ENCODE results near the gene HKDC1.

HKDC1 gene

DNA sequence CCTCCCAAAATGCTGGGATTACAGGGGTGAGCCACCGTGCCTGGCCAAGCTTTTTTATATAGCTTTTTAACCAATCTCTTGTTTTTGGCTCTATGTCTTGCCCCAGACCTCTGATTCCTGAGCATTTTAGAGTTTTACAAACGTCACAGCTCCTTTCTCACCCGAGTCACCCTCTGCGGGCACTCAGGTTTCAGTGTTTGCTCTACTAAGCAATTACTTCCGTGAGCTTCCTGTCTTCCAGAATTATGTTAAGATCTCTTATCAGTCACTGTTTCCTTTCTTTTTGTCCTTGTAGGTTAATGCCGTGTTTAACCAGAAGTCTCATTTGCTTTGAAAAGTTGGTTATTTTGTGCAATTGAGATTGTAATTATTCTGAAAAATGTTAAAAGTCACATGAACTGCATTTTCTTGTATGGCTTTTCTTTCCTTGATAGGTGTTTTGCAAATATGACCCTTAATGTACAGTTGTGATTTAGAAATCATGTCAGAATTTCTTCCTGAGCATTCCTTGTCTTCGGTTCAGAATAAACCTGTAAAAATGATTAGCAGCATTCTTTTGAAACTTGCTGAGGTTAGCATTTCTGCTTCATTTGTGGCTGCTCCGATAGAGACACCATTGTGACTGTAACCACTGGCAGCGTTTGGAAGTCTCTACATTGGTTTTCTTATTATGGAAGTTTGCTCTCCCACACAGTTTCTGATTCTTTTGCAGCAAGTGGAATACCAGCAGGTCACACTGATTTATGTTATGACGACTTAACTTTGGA is 4.5 kb upstream of the HKDC1 start:
- DNase-seq (ENCODE audit: low read depth) = no peak

DNA sequence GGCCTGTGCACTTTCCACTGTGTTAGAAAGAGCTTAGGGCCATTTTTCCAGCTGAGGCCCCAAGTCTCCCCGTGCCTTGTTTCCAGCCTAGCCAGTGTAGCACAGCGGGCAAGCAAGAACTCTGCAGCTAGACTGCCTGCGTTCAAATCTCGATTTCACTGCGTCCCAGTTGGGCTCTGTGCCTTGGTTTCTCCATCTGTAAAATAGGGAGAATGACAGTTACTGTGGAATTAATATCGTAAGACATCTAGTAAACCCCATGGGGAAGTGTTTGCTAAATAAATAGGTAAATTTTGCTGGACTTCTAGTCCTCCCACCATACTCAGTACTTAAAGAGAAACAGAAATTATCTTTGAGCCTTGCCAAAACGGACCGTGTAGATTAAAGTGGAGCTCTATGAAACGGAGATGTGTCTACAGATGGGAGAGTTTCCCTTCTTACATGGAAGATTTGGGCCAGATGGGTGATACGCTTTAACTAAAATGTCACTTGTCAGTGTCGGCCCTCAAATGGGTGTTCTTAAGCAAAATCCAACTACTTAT is 3.5 kb upstream of the HKDC1 start:
- DNase-seq (ENCODE audit: low read depth) = no peak

DNA sequence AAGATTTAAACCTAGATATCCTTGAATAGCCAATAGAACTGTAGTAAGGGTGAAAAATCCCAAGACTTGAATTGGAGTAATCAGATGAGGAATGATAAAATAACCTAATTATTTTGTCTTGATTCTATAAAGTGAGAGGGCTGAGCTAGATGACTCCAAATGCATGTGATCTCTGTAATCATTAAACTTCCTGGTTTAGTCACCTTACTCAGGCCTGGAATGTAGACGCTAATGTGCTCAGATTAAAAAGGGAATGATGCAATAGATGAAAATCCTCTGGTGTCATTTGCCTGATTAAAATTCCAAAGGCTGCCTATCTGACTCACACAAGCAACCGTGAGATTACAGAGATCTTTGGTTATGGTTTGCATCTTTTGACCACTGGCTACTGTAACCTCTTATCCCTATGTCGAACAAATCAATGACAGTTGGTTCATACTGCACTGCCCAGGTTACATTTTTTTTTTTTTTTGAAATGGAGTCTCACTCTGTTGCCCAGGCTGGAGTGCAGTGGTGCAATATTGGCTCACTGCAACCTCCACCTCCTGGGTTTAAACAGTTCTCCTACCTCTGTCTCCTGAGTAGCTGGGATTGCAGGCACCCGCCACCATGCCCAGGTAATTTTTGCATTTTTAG is 2.9 kb upstream of the HKDC1 start:
- no peak for DNase-seq (ENCODE audit: low read depth)

DNA sequence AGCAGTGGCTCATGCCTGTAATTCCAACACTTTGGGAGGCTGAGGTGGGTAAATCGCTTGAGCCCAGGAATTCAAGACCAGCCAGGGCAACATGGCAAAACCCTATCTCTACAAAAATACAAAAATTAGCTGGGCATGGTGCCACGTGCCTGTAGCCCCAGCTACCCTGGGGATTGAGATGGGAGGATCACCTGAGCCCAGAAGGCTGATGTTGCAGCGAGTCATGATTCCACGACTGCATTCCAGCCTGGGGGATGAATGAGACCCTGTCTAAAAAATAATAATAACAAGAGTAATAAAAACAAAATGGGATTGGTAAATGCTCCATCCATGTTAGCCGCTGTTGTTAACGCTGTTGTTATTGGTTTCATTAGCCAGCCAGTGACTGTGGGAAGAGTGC is 1.3 kb upstream of the HKDC1 start:
- no peak for DNase-seq (ENCODE audit: low read depth)

DNA sequence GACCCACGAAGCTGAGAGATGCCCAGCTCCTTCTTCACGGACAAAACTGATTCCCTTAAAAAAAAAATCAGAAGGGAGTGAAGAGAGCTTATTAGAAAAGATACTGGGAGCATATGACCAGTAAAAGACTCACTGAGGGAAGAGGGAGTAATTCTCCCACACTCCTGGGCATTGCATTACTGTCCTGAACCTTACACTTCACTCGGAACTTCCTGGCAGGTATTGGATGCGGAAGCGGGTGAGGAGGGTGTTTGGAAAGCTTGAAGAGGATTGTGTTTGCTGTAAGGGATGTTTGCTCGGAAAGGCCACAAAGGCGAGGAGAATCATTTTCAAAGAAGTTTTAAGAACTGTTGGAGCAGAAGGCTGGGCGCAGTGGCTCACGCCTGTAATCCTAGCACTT is 375 bp downstream of the HKDC1 start:
- DNase-seq (ENCODE audit: low read depth) = no peak

DNA sequence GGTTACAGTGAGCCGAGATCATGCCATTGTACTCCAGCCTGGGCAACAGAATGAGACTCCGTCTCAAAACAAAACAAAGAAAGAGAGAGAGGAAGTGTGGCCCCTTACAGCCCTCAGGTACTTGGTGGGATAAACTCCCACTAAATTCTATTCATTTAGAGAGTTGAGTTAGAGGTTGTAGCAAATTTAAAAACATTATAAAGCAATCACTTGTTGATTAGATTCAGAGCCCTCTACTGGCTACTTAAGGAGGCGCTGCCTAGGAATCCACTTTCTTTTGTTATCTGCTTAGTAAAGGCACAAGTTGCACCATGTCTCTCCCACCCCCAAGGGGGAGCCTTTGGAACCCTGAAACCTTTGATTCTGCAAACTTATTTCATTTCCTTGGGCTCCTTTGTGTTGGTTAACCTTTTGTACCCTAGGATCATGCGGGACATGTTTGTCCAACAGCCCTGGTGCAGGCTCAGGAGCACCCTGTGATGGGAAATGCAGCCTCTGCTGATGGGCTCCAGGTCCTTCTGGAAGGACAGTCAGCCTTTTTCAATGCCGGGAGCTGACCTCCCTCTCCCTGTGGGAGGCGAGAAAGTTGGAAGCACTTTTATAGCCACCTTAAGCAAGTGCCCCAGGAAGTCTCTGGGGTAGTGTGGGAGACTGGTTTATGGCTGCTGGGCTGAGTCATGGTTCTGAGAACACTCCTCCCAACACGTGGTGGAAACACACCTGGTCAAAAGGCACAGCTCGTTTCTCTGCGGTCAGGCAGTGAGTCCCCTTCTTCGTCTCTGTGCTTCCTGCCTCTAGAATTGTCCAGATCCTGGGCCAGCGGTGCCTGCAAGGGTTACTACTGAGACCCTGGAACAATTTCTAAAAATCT is 2.3 kb downstream of the HKDC1 start:
- peak; percentile 63 for DNase-seq (ENCODE audit: low read depth)

DNA sequence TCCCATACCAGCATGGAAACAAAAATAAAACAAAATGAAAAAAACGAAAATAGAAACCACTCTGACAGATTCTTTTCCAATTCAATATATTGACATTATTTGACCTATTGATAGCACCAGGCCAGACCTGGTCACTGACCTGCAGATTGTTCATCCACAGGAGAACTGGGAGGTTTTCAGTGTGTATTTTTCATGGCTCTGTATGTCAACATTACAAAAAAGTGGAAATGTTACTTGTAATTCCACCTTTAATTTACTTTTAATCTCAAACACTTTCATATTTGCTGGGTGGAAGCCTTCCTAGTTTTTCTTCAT is 2.9 kb downstream of the HKDC1 start:
- no peak for DNase-seq (ENCODE audit: low read depth)

DNA sequence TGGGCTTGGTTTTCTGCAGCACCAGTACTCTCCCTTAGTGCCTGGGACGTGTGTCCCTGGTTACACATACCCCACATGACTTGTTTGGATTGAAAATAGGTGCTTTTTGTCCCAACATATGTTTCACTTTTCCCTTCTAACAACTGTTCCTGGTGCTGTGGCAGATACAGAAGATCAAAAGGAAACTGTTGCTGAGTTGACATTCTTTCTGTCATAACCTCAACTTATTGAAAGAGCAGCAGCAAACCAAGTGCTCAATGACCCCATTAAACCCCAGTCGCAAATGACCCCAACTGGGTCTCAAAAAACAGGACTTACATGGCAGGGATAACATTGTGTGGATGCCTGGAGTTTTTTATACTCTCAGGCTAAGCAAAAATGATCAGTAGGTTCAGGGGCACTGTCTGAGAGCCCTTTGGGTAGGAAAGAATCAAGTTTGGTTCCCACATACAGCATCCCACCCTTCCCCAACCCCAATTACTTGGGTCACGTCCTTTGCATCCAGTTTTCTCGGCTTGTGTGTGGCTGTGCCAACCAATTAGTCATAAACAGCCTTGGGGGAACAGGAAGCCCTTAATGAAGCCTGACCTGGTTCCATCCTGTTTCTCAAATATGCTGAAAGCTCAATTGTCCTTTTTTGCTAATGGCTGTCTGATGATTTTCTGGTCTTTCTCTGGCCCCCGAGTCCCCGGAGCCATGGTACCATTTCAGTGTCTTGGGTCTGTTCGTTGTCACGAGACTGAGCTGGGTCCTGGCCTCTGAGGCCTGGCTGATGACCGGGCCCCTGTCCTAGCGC is 4.9 kb downstream of the HKDC1 start:
- no peak for DNase-seq (ENCODE audit: low read depth)

DNA sequence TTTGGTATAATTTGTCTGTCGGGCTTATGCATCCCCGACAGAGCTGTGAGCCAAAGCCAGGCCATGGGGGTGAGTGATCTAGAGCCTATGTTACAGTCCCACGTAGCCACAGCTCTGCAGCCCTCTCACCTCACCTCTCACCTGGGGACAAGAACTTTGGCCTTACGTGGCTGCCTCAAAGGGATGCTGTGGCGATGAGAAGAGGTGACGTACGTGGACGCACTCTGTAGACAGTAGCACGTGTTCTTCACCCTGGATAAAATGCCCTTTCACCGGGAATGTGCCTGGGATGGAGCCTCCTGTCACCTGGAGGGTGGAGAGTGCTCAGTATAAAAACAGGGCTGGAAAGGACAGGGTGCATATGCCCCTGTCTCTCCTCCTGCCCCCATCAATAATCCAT is 5.5 kb downstream of the HKDC1 start:
- no peak for DNase-seq (ENCODE audit: low read depth)

DNA sequence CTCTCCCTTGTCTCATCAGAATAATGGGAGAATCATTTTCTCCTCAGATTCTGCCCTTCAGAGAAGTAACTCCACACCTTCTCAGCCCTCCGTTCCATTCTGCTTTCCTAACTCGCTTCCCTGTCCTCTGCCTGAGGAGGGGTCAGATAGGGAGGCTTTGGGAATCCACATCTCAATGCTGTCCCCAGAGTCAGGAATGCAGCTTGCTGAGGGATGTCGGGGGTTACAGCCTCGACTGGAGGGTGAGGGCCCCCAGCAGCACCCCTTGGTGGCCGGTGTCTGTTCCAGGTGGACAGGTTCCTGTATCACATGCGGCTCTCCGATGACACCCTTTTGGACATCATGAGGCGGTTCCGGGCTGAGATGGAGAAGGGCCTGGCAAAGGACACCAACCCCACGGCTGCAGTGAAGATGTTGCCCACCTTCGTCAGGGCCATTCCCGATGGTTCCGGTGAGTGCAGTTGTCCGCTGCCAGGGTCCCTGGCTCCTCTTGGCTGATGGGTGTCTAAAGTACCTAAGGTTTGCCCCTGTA is 6.9 kb downstream of the HKDC1 start:
- DNase-seq (ENCODE audit: low read depth) = no peak

DNA sequence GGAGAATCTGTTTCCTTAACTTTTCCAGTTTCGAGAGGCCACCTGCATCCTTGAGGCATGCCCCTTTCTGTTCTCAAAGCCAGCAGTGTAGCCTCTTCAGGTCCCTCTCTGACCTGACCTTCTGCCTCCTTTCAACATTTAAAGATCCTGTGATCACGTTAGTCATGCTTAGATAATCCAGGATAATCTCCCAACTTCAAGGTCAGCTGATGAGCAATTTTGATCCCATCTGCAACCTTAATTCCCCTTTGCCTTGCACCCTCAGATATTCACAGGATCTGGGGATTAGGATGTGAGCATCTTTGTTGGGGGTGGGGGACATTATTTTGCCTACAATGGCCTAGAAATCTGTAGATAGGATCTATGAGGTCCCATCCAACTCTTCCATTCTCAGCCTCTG is 8.0 kb downstream of the HKDC1 start:
- no peak for DNase-seq (ENCODE audit: low read depth)

DNA sequence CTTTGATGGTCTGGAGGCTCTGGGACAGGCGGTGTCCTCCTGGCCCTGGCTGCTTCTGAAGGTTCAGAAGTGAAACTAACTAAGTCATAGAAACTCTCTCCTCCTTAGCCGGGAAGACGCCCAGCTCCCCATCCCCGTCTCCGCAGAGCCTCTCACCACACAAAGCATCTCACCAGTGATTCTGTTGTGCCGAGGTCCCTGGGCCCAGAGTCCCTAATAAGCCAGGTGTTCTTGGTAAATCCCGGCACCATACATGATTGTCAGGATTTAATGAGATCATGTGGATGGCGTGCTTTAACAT is 9.4 kb downstream of the HKDC1 start:
- DNase-seq (ENCODE audit: low read depth) = no peak

DNA sequence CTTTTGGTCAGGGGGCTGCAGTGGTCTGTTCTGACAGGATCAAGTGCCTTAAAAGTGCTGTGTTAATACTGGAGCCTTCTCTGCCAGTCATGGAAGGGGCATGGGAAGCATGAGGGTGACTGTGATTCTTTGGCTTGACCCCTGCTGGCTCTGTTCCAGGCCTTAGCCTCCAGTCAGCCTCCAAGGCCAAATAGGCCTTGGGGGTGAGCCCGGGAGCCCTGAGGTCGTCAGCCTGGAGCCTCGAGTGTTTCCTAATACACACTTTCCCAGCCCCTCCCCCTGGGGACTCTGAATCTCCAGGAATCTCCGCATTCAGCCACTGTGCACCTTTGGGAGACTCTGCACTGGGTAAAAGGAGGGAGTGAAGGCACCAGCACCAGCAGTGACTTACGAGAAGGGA is 10.0 kb downstream of the HKDC1 start:
- DNase-seq (ENCODE audit: low read depth) = no peak

DNA sequence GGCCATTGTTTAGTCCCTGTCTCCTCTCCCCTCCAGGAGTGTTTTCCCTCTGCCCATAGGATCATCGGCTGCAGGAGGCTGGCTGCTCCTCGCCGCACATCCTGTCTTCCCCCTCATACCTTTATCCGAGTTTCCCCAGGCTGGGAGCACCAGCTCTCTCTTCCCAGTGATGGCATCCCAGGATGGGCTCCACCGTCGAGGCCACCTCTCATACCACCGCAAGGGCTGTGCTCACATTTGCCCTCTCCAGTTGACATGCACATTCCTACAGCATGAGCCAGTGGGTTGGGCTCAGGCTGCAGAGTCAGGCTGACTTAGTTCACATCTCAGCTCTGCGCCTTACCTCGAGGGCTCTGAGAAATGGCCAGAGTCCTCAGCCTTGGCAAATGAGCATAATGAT is 12.1 kb downstream of the HKDC1 start:
- DNase-seq (ENCODE audit: low read depth) = no peak

DNA sequence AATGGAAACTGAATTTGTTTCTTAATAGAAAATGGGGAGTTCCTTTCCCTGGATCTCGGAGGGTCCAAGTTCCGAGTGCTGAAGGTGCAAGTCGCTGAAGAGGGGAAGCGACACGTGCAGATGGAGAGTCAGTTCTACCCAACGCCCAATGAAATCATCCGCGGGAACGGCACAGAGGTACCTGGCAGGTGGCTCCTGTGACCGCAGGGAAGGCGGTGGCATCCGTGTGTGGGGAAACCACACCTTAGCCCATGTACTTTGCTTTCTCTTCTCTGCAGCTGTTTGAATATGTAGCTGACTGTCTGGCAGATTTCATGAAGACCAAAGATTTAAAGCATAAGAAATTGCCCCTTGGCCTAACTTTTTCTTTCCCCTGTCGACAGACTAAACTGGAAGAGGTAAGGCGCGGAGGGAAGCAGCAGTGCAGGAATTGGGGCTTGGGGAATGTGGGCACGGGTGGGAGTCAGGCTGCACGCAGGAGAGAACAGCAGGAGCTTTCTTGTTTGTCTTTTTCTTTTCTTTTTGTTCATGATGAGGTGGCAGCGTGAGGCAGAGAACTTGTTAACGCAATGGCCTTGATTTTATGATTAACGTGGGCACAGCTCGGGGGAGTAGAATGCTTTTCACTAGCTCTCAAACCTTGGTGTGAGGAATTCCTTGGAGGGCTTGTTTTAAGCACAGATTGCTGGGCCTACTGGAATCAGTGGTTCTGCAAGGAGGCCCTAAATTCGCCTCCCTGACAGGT is 12.8 kb downstream of the HKDC1 start:
- DNase-seq (ENCODE audit: low read depth) = no peak

DNA sequence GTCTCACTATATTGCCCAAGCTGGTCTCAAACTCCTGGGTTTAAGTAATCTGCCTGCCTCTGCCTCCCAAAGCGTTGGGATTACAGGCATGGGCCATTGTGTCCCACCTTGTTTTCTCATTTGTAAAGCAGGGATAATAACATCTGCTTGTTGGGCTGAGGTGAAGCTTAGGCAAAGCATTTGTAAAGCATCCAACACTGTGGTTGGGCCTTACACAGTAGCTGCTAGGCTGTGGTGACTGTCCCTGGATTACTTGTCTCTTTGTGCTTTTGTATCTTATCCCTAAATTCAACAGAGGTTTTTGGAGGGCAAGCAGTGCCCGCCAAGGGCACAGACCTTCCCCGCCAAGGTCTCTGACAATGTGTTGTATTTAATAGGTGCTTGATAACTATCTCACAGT is 14.3 kb downstream of the HKDC1 start:
- no peak for DNase-seq (ENCODE audit: low read depth)

DNA sequence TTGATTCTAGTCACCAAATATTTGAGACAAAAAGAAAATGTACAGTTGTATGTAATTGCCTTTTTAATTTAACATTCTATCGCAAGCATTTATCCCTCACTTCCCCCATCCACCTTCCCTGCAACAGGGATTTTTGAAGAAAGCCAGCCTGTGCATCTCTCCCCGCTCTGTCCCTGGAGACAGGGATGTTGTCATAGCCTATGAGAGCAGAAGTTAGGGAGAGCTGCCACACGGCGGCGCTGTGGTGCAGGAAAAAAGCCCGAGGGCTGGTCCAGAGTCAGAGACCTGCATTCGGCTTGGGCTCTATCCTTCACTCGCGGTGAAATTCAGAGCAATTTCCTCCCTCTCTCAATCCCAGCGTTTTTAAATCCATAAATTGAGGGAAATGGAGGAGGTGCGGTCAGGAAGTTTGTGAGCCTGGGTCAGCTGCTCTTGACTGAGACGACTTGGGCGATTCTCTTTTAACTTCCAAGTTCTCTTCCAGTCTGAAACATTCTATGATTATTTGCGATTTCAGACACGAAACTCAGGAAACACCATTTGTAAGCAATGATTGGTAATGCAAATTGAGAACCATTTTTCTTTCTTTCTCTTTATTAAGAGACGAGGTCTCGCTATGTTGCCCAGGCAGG is 17.5 kb downstream of the HKDC1 start:
- peak; percentile 79 for DNase-seq (ENCODE audit: low read depth)

DNA sequence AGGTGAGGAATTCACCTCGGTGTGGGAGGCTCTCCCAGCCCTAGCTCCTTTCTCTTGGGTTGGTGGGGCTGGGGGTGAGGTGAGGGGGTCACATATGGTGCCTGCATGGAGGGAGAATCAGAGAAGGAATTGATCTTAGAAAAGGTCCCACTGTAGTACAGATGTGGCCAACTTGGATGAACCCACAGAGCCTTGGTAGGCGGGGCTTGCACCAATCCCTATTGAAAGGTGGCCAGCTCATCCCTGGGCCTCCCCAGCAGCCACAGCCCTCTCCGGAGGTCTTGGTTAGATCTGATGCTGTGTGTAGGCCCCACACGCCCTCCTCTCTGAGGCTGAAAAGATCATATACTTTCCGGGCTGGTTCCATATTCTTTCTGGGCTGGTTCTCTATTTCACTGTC is 19.0 kb downstream of the HKDC1 start:
- DNase-seq (ENCODE audit: low read depth) = no peak

DNA sequence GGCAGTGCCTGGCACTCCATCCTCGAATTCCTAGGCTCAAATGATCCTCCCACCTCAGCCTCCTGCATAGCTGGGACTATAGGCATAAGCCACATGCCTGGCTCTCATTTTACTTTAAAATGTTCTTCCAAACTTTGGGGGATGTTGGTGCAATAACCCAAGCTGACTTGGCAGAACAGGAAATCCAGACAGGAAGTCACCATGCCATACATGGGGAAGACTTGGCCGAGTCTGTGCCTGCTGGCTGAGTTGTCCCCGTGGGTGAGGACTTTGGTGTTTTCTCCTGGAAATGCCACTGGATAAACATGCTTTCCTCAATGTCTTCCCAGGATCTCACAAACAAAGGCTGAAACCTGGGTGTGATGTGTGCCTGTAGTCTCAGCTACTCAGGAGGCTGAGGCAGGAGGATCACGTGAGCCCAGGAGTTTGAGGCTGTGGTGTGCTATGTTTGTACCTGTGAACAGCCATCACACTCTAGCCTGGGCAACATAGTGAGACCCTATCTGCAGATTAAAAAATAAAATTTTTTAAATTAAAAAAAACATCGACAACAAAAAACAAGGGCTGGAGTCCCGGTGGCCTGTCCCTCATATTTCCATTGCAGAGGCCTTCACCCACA is 19.8 kb downstream of the HKDC1 start:
- DNase-seq (ENCODE audit: low read depth) = no peak

DNA sequence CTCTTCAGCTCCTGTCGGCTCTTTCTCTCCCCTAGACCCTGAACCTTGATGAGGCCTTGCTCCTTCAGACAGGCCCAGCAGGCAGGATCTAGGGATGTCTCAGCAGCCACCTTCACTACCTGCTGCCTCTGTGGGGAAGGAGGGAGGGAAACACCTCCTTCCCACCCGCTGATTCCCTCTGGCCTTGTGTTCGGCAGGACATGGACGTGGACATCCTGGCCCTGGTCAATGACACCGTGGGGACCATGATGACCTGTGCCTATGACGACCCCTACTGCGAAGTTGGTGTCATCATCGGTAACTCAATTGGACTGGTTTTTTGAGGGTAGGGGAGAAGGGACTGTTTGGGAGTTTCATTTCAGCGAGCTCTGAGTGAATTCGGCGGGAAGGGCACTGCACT is 20.3 kb downstream of the HKDC1 start:
- DNase-seq (ENCODE audit: low read depth) = no peak

Data from activated T-helper 9 cell treated with anti-CD3 and anti-CD28 coated beads, Interleukin-2, amount 50 U/mL, for 16 hours (primary cell).